ENCODE results near the gene ARHGAP31.

GRCh38 chr3:119456469-119456868, 162.3 kb downstream of the ARHGAP31 start:
- TF ChIP-seq CTCF (IDR thresholded peaks at IDR 0.05; ENCODE audit: low read depth, low read length, missing input control): no peak
- no peak for TF ChIP-seq JUND (IDR thresholded peaks at IDR 0.05)
